Bone marrow (tissue), 2 donors: ENCODE results near the gene TANC1.
A peak's percentile ranks its signal among the peaks of the same experiment; 100 is the strongest.

Experiments
- DNase-seq, 2 donors: peaks; one replicate each; lab custom pipeline; 2025; lab: John Stamatoyannopoulos, UW

The TANC1 gene

DNA sequence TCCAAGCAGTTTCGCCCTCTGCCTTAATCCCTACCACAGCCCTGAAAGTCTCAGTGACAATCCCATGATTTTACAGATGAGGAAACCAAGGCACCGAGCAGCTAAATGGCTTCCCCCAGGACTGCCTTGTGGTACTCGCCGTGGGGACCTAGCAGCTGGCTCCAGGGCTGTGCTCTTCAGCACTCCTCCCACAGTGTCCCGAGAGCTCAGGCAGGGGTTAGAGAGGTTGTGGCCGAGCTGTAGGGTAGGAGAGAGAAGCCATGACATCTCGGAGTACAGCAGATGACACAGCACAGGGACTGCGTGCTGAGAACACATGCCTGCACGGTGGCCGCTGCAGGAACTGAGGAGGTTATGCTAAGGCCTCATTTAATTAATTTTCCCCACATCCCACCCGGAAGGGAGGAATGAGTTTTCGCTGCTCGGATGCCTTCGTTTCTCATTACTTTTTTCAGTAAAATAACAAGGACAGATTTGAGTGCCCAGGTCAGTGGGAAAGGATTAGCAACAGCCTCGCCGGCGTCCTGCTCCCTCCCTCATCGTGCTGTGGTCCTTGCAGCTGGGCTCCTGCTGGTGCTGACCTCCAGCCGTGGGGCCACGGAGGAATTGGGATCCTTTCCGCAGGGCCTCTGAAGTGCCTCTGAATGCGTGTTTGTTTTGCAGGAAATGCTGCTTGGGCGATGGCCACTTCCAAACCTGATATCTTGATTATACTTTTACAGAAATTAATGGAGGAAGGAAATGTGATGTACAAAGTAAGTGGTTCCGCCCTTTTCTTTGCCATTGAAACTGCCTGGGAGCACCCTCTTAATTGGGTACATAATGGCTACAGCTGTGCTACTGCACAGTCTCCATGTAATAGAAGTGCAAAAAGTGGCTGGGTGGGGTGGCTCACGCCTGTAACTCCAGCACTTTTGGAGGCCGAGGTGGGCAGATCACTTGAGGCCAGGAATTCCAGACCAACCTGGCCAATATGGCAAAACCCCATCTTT is 256.9 kb downstream of the TANC1 start:
- DNase-seq: no peak

DNA sequence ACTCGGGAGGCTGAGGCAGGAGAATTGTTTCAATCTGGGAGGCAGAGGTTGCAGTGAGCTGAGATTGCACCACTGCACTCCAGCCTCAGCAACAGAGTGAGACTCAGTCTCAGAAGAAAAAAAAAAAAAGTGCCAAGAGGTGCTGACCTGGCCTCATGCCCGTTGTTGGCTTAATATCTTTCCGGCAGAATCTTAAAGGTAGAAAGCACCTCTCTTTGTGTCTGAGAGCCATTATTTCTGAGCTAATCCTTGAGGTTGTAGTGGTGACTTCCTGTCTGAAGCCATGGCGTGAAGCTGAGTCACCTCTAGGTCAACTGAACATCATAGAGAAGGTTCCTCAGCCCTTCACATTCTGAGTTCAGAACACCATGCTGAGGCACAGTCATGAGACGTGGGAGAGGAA is 257.6 kb downstream of the TANC1 start:
- peak in 1 of 2 donors; percentile 69 for DNase-seq

DNA sequence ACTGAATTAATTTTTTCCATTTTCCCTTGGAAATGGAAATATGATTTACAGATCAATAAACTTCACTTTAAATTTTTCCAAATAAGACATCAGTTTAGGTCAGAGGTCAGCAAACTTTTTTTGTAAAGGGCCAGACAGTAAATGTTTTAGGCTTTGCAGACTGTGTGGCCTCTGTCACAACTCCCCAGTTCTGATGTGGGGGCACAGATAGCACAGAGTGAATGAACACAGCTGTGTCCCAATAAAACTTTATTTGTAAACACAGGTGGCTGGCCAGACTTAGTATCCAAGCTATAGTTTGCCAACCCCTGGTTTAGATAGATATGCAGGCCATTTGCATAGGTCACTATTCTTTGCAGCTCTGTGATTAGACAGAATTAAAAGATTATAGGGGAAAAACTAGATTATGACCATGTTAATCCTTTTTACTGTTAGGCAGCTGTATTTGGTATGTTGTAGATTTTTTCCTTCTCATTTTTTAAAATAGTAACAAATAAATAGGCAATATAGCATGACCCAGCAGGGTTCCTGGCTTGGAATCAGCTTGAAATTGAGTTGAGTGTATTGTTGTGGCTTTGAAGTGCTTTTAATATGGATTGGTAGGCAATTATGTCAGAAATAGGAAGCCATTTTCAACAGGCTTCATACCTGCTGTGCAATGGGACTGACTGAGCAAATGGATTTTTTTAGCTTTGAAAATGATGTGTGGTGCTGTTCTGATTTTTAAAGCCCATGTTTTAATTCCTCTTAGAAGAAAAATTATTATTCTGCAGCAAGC is 258.4 kb downstream of the TANC1 start:
- DNase-seq: no peak

DNA sequence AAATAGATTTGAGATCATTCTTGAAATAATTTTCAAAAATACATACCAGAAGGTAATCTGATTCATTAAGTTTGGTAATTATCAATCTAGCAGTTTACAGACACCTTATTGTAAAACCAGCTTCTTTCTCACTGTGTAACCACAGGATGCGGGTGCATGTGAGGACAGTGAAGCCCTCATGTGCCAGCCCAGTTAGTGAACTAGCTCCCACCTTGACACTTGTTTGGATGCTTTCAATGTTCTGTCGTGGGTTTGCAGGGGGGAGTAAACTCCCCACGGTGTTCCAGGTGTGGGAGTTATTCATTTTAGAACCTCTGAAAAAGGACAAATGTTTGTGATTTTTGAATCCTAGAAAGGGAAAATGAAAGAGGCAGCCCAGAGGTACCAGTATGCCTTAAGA is 259.0 kb downstream of the TANC1 start:
- no peak for DNase-seq

DNA sequence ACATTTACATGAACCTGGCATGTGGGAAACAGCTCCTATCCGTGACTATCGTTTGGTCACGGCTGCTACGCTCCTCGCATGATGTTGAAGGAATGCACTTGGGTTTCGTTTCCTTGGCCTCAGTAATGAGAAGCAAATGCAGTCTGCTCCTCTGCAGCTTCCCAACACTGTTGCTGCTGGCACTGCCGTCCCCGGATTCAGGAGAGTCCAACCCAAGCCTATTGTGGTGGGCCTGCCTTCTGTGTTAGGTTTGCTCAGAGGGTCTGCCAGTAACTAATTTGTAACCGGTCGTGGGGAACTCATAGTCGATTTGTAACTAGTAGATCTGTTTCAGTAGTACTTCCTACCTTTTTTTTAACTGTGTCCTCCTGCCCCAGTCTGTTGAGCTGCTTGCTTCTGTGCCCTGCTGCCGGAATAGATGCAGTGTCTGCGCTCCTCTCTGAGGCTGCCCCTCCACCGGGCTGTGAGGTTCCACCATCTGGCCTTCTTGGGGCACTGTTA is 259.7 kb downstream of the TANC1 start:
- no peak for DNase-seq

DNA sequence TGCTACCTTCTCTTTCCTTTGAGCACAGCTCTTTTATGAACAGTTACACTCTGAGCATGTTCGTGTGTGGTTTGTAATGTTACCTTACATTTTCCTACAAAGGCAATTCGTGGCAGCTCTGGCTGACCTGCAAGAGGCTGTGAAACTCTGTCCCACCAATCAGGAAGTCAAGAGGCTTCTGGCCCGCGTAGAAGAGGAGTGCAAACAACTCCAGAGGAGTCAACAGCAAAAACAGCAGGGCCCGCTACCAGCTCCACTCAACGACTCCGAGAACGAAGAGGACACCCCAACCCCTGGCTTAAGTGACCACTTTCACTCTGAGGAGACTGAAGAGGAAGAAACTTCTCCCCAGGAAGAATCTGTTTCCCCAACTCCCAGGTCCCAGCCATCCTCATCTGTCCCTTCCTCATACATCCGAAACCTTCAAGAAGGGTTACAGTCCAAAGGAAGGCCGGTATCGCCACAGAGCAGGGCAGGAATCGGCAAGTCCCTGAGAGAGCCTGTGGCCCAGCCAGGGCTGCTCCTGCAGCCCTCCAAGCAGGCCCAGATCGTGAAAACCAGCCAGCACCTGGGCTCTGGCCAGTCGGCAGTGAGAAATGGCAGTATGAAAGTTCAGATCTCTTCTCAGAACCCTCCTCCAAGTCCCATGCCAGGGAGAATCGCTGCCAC is 261.2 kb downstream of the TANC1 start:
- no peak for DNase-seq

DNA sequence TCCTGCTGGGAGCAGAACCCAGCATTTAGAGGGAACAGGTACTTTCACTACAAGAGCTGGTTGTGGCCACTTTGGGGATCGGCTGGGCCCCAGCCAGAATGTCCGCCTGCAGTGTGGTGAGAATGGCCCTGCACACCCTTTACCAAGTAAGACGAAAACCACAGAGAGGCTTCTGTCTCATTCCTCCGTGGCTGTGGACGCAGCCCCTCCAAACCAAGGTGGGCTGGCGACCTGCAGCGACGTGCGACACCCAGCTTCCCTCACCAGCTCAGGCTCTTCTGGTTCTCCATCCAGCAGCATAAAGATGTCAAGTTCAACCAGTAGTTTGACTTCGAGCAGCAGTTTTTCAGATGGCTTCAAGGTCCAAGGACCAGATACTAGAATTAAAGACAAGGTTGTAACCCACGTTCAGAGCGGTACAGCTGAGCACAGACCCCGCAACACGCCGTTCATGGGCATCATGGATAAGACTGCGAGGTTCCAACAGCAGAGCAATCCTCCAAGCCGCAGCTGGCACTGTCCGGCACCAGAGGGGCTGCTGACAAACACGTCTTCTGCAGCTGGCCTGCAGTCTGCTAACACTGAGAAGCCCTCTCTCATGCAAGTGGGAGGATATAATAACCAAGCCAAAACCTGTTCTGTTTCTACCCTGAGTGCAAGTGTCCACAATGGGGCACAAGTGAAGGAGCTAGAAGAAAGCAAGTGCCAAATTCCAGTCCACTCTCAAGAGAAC is 261.9 kb downstream of the TANC1 start:
- DNase-seq: no peak

DNA sequence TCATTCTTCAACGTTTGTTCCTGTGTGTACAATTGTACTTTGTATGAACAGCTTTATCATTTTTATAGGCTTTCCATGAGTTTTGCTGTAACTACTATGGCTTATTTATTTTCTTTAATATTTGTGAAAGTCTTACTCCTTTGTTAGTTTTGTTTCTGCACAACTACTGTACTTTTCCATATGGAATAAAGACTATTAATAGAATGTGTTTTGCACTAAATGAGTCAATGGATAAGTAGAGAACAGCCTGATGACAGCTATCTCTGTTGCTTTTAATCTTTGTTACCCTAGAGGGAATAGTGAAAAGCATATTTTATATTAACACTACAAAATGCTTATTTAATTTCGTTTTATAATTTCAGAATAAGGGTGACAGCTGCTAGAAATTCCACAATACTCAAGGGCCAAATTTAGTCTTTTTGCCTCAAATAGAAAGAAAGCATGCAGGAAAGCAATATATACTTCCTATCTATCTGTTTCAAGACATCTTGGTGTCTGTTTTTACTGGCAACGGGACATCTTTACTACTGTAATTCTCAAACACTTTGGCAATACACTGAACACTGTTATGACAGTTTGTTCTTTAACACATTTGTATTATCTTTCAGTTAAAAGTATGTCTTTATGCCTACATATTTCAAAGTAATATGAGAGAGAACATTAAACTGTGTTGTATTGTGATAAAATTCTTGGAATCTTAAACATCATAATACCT is 264.2 kb downstream of the TANC1 start:
- no peak for DNase-seq

DNA sequence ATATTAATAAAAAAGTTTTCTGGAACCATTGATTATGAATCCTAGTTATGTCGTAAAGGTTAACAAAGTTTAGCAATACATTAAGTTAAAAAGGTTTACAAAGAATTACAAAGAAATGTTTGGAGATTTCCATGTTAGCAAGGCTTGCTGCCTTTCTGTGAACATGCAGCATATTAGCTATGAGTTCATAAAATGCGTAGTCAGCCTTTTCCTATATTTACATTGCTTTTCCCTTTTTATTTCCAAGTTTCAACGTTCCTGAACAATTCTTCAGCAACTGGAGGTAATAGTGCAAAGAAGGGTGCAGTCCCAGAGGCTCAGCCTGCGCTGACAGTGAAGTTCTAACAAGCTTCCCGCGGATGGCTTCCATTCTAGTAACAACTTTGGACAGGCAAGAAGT is 266.4 kb downstream of the TANC1 start:
- DNase-seq: no peak

DNA sequence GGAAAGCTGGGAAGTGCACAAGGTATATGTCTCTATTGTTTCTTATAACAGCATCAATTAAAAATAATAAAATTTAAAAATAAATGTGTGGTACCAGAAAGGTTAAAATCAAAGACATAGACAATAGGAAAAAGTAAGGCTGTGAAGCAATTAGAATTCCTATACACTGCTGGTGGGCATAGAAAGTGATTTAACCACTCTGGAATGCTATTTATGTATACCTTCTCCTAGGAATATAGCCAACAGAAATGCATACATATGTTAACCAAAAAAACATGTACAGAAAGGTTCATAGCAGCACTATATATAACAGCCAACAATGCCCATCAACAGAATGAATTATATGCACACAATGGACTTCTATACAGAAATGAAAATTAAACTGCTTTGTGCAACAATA is 275.1 kb downstream of the TANC1 start:
- no peak for DNase-seq

DNA sequence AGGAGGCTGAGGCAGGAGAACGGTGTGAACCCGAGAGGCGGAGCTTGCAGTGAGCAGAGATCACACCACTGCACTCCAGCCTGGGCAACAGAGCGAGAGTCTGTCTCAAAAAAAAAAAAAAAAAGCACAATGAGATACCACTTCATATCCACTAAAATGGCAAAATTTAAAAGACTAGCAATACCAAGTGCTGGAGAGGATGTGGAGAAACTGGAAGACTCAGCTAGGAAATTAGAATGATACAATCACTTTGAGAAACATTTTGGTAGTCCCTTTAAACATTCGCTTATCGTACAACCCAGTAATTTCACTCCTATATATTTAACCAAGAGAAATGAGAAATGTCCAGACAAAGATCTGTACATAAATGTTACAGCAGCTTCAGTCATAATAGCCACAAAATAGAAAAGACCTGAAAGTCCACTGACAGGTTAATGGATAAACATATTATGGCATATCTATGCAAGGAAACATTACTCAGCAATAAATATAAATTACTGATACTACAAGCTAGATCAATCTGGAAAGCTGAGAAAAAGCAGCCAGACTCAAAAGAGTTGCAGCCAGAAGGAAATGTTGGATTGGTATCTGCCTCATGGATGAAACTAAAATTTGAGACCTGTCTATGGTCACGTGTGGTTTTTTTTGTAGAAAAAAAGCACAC is 278.0 kb downstream of the TANC1 start:
- DNase-seq: no peak

DNA sequence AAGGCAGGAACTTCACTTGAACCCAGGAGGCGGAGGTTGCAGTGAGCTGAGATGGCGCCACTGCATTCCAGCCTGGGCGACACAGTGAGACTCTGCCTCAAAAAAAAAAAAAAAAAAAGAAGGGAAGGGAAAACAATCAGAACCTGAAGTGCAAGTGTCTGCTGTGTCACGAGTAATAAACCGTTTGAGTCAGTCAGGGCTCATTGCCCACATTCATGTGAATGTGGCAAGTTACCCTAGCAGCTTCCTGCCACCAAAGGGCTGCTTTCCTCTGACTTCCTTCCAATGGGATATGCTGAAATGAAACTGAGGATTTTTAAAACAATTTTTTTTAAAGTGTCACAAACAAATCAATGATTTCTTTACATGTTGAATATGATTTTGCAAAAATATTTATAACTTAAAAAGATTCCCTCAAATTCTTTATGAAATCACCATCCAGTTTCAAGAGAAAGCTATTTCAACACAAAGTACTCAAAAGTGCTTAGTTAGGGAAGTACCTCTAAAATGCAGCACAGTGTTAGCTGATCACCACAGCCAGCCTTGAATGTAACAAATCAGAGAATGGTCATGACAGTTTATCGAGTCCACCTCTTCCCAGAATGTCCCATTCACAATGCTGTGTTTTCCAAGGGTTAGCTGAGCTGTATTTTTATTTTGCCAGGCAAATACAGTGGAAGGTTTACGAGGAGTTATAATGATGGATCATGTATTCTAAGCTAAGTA is 281.7 kb downstream of the TANC1 start:
- peak in 1 of 2 donors; percentile 85 for DNase-seq

DNA sequence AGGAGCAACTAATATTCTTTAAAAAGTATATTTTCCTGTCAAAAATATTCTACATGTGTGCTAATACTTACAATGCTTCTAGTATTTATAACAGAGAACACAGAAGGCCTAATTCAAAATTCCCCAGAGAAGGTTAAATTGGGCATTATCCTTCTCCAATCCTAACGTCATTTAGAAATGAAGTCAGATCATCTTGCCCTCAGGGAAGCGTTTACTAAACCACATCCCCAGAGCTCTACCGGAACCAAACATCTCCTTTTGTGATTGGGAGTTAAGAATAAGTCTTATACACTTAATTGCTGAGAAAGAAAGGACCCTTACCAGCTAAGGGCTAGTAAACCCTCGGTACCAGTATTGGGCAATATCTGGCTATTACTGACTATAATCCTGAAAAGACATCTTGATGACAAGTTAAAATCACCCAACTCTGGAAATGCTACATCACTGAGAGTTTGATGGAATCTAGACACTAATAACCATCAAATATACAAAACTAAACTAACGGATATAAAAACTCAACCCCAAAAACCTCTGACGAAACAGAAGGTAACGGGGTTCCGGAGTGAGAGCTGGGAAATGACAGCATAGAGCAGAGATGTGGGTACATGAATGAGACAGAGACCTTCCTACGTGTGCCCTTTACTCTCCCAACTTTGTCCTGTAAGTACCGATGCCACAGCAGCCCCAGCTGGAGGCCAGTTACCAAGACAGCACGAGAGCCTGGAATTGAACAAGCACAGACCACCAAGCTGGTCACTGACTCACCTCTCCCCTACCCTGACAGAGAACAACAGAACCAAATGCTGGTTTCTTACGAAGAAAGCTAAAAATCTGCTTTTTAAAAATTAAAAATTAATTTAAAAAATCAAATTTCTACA is 283.1 kb downstream of the TANC1 start:
- DNase-seq: no peak

DNA sequence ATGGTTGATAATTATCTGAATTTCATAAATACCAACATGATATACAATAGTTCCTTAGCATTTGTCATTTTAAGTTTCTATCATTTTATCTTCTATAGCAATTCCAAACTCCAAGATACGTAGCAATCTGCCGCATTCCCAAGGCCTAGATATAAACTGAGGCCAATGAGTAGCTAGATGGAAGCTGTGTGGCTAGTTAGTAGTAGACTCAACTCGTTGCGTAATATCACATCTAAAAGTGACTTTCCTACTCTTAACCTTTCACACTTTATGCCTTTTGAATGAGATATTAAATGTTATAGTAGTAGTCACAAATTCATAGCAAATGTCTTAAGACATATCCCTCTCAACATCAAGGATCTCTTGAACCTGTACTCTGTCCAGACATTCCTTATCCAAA is 284.5 kb downstream of the TANC1 start:
- no peak for DNase-seq

DNA sequence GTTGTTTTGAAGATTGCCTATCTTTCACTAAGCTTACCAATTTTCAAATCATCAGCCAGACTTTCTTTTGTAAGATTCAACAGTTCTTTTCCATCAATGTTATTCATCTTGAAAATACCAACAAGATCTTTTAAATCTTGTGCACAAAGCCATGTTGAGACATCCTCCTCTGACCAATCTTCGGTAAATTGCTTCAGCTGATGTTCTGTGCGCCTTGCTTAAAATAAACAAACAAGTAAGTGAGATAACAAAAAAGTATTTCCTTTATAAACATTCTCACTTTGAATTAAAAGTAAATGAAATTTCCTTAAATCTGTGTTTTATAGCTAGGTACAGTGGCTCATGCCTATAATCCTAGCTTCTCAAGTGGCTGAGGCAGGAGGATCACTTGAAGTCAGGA is 287.7 kb downstream of the TANC1 start:
- DNase-seq: no peak

DNA sequence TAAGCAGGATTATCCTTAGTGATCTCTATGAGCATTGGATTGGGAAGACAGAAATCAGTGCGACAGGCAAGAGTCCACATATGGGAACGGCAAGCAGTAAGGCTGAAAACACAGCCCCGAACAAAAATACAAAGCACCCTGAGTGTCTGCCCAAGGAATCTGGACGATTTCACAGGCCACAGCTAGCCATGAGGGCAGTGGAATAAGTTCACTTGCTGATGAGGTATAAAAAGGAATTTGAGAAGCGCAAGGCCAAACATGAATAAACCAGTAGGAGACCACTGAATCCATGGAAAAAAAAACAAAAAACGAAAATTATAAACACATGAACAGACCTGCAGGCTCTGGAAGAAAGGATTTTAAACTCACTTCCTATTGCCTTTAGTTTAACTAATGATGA is 293.8 kb downstream of the TANC1 start:
- no peak for DNase-seq

DNA sequence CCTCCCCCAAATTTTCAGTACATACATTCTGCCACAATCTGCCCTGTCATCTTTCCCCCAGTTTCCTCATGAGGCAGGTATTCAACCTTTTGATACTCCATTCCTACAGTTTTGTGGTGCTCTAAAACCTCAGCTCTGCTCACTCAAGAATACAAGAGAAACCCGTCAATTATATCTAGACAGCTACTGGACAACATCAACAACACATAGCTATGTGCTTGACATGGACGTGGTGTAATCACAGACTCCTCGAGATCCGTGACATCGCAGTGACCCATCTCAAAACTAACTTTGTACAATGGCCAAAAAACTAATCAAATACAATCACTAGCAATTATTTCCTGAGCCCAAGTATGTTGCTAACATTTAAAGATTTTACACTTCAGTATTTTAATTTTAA is 294.5 kb downstream of the TANC1 start:
- no peak for DNase-seq

DNA sequence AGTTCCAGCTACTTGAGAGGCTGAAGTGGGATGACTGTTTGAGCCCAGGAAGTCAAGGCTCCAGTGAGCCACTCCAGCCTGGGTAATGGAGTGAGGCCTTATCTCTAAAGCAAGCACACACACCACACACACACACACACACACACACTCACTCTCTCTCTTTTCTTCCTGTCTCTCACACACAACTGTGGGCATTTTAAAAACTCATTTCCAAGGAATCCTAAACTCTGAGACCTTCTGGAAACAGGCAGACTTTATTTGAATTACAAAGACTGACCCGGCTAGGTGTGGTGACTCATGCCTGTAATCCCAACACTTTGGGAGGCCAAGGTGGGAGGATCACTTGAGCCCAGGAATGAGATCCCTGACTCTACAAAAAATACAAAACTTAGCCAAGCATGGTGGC is 296.7 kb downstream of the TANC1 start:
- no peak for DNase-seq

DNA sequence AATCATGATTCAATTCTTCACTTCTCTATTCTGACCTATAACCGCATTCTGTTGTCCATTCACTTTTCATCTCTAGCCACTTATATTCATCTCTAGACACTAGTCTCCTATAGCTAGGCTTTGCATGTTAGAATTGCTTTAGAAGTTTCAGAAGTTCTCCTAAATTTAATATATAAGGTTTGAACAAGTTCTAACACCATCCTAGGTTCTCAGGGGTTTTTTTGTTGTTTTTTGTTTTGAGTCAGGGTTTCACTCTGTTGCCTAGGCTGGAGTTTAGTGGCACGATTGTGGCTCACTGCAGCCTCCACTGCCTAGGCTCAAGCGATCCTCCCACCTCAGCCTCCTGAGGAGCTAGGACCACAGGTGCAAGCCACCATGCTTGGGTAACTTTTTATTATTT is 298.1 kb downstream of the TANC1 start:
- no peak for DNase-seq
